HCT116 (cell line): ENCODE results near the gene RC3H1. TPM values are rescaled to one million over a fixed set of nuclear protein-coding genes. Genes with fewer than 3 reads are reported as not detected.

Experiments
- ATAC-seq: fragments of 200-7000 bp; cut with Tn5 transposase; 2 replicates; pipeline ENCODE4 v1.9.1; 2020; ENCODE audit warnings: mild to moderate bottlenecking, moderate library complexity
- BruUV-seq: library from RNA; stranded (reverse); fragments of 400-500 nt; replicated peaks from 2 replicates; lab custom pipeline; 2021; lab: Mats Ljungman, UMichigan
- CTCF ChIA-PET: fragments of 300-600 bp; sonication (Branson Sonifier 250); formaldehyde crosslinking; loops from one replicate; lab custom pipeline; 2021; ENCODE audit warnings: antibody characterized with exemption; lab: Charles Lee
- POLR2A ChIA-PET: fragments of 300-600, 350-600 bp; sonication (Branson Sonifier 250); formaldehyde crosslinking; loops from one replicate; lab custom pipeline; 2021; ENCODE audit warnings: antibody characterized with exemption; lab: Charles Lee
- RAD21 ChIA-PET, 2 experiments: fragments of 300-600 bp; sonication (Branson Sonifier 250); formaldehyde crosslinking; loops; one replicate each; lab custom pipeline; 2023; ENCODE audit warnings: low total read pairs in 2 of 2; ENCODE audit not compliant: uncharacterized antibody in 2 of 2, unreplicated experiment in 2 of 2, low non-redundant PET in 1 of 2; lab: Charles Lee
- DNase-seq: peaks from one replicate; pipeline ENCODE4 v3.0.0-alpha.2; 2010; ENCODE audit warnings: low read depth, low spot score
- H2AFZ ChIP-seq: fragments of 200-600 bp; shearing (Covaris generic), sonication (generic); 2 replicates; pipeline ENCODE4 v1.6.1; 2017; ENCODE audit warnings: low read depth, mixed run types, mixed read lengths, antibody characterized with exemption, low read length; ENCODE audit not compliant: poor library complexity, severe bottlenecking
- H3K27ac ChIP-seq: 2 replicates; pipeline ENCODE4 v1.5.1; 2012; ENCODE audit warnings: low read depth, low read length
- H3K27me3 ChIP-seq: fragments of 200-600 bp; sonication (generic); 2 replicates; pipeline ENCODE4 v1.6.1; 2016; ENCODE audit warnings: mixed run types, low read length, mixed read lengths; ENCODE audit not compliant: insufficient read depth
- H3K36me3 ChIP-seq, 2 experiments: fragments of 200-500 bp in 1 of 2; fragments of 200-600 bp in 1 of 2; sonication (Bioruptor generic) in 1 of 2; sonication (generic) in 1 of 2; 2 replicates each; pipeline versions ENCODE4 v1.5.1 to v1.6.1; 2014 to 2016; ENCODE audit warnings: low read length in 2 of 2, inconsistent platforms in 1 of 2, mixed read lengths in 1 of 2, mixed run types in 1 of 2; ENCODE audit not compliant: insufficient read depth in 2 of 2, control insufficient read depth in 1 of 2
- H3K4me1 ChIP-seq, 2 experiments: fragments of 200-600 bp in 1 of 2; sonication (generic) in 1 of 2; 2 replicates each; pipeline versions ENCODE4 v1.5.1 to v1.6.1; 2012 to 2017; ENCODE audit warnings: low read length in 2 of 2, inconsistent platforms in 1 of 2, mild to moderate bottlenecking in 1 of 2, mixed read lengths in 1 of 2, mixed run types in 1 of 2, moderate library complexity in 1 of 2; ENCODE audit not compliant: insufficient read depth in 2 of 2, control insufficient read depth in 1 of 2
- H3K4me2 ChIP-seq: fragments of 200-600 bp; sonication (generic); 2 replicates; pipeline ENCODE4 v1.6.1; 2017; ENCODE audit warnings: mixed run types, low read length, mixed read lengths
- H3K4me3 ChIP-seq, 2 experiments: fragments of 200-600 bp in 1 of 2; sonication (generic) in 1 of 2; replicated peaks in 1 of 2; 2 replicates each; pipeline ENCODE4 v1.5.1; 2011 to 2016; ENCODE audit warnings: low read length in 2 of 2, control low read depth in 1 of 2, low read depth in 1 of 2, mild to moderate bottlenecking in 1 of 2, mixed read lengths in 1 of 2, mixed run types in 1 of 2
- H3K79me2 ChIP-seq: fragments of 200-600 bp; sonication (generic); 2 replicates; pipeline ENCODE4 v1.6.1; 2017; ENCODE audit warnings: mild to moderate bottlenecking, mixed run types, low read length, moderate library complexity, mixed read lengths; ENCODE audit not compliant: insufficient read depth
- H3K9ac ChIP-seq: fragments of 200-600 bp; sonication (generic); 2 replicates; pipeline ENCODE4 v1.6.1; 2016; ENCODE audit warnings: low read length, mixed read lengths
- H3K9me2 ChIP-seq: fragments of 200-600 bp; sonication (generic), shearing (Covaris generic); 2 replicates; pipeline ENCODE4 v1.6.1; 2017; ENCODE audit warnings: mixed run types, mild to moderate bottlenecking, moderate library complexity; ENCODE audit not compliant: insufficient read depth
- H3K9me3 ChIP-seq, 2 experiments: fragments of 200-500 bp in 1 of 2; fragments of 200-600 bp in 1 of 2; sonication (Bioruptor generic) in 1 of 2; sonication (generic) in 1 of 2; 2 replicates each; pipeline ENCODE4 v1.6.1; 2014 to 2017; ENCODE audit warnings: low read length in 2 of 2, mixed read lengths in 2 of 2, inconsistent platforms in 1 of 2, low read depth in 1 of 2, mild to moderate bottlenecking in 1 of 2, mixed run types in 1 of 2, moderate library complexity in 1 of 2; ENCODE audit not compliant: control insufficient read depth in 1 of 2, insufficient read depth in 1 of 2
- H4K20me1 ChIP-seq: fragments of 200-600 bp; sonication (generic), shearing (Covaris generic); 2 replicates; pipeline ENCODE4 v1.6.1; 2017; ENCODE audit warnings: mixed run types, mild to moderate bottlenecking, moderate library complexity; ENCODE audit not compliant: insufficient read depth
- ATF3 ChIP-seq: IDR thresholded peaks from 2 replicates; pipeline ENCODE4 v1.6.1; 2012
- EGR1 ChIP-seq: IDR thresholded peaks from 2 replicates; pipeline ENCODE4 v1.6.1; 2012; ENCODE audit warnings: low read depth
- ELF1 ChIP-seq: IDR thresholded peaks from 2 replicates; pipeline ENCODE4 v1.6.1; 2012; ENCODE audit warnings: low read depth, borderline replicate concordance
- EZH2 ChIP-seq: fragments of 200-600 bp; sonication (generic); IDR thresholded peaks from 2 replicates; pipeline ENCODE4 v1.6.1; 2017; ENCODE audit warnings: antibody characterized with exemption, mixed run types
- EZH2phosphoT487 ChIP-seq: fragments of 200-600 bp; IDR thresholded peaks from 2 replicates; pipeline ENCODE4 v1.6.1; 2018; ENCODE audit warnings: antibody characterized with exemption, borderline replicate concordance
- FOSL1 ChIP-seq: IDR thresholded peaks from 2 replicates; pipeline ENCODE4 v1.6.1; 2012; ENCODE audit warnings: low read depth
- MAX ChIP-seq: IDR thresholded peaks from 2 replicates; pipeline ENCODE4 v1.6.1; 2012
- POLR2A ChIP-seq: IDR thresholded peaks from 2 replicates; pipeline ENCODE4 v1.7.0; 2011; ENCODE audit warnings: borderline replicate concordance; ENCODE audit not compliant: insufficient read depth, insufficient read length; ENCODE audit errors: extremely low read depth
- RAD21 ChIP-seq: IDR thresholded peaks from 2 replicates; pipeline ENCODE4 v1.6.1; 2012; ENCODE audit warnings: low read depth, mild to moderate bottlenecking
- SRF ChIP-seq: IDR thresholded peaks from 2 replicates; pipeline ENCODE4 v1.6.1; 2012; ENCODE audit warnings: low read depth
- TCF7L2 ChIP-seq: IDR thresholded peaks from 2 replicates; pipeline ENCODE4 v1.7.0; 2011; ENCODE audit warnings: borderline replicate concordance, inconsistent platforms; ENCODE audit not compliant: insufficient read depth, insufficient read length; ENCODE audit errors: extremely low read depth
- ZBTB33 ChIP-seq: IDR thresholded peaks from 2 replicates; pipeline ENCODE4 v1.6.1; 2011; ENCODE audit warnings: mild to moderate bottlenecking, low read length, moderate library complexity; ENCODE audit not compliant: insufficient replicate concordance; ENCODE audit errors: extremely low read depth
- ZFX ChIP-seq: fragments of 450-650 bp; IDR thresholded peaks from 2 replicates; pipeline ENCODE4 v1.6.1; 2017
- intact Hi-C: fragments of 100-400 bp; cut with micrococcal nuclease; formaldehyde crosslinking; loops from 2 replicates; pipeline ENCODE4 v1.10.0; 2022
- total RNA-seq: library from RNA; stranded (reverse); gene quantifications from one replicate; pipeline ENCODE4 v1.2.1, GENCODE V29; 2021; ENCODE audit not compliant: unreplicated experiment

The RC3H1 gene
- total RNA-seq, 1 experiment from 2014 or later, result 23.6 TPM

- H3K9me2 ChIP-seq, result no peaks in the 10 kb centered on the region
- ChIA-PET RAD21 (no interaction called here), CTCF (no interaction called here), POLR2A (no interaction called here)
- no TSS peak for BruUV-seq
- no peak overlapping the region for H3K27ac ChIP-seq
- no peaks in the 10 kb centered on the region for H3K9me3 ChIP-seq
- H4K20me1 ChIP-seq, result peaks cover 13% of the 10 kb centered on the region; the same call in 1 of the 2 replicates
- H2AFZ ChIP-seq, result no peak overlapping the region
- no peak overlapping the region for H3K4me3 ChIP-seq
- no peak overlapping the region for H3K9ac ChIP-seq
- DNase-seq (no peak), ATAC-seq (no peak)
- no peaks in the 10 kb centered on the region for H3K36me3 ChIP-seq
- H3K4me1 ChIP-seq, result peaks cover 14 to 24% of the 10 kb centered on the region in 2 experiments
- intact Hi-C loops, result no loop called here
- H3K27me3 ChIP-seq, result no peaks in the 10 kb centered on the region
- TF ChIP-seq RAD21 (no peak), ATF3 (no peak), ZBTB33 (no peak), ZFX (no peak), MAX (no peak), TCF7L2 (no peak), POLR2A (no peak), EZH2phosphoT487 (no peak), EZH2 (no peak), FOSL1 (no peak), EGR1 (no peak), ELF1 (no peak), SRF (no peak)
- no peak overlapping the region for H3K4me2 ChIP-seq
- H3K79me2 ChIP-seq, result peaks cover 84% of the 10 kb centered on the region
Observed at GRCh38 chr1:174018565-174018964, 3.6 kb downstream of the RC3H1 start.
